Measurements from ENCODE around the gene GYPB.
"Not testable (repeated sequence)": the region's sequence is repeated elsewhere in the genome, so short reads cannot be mapped to it uniquely, and the experiment has no call there.

GRCh38 chr4:144003205-144003889, 15.8 kb downstream of the GYPB start:
- TF ChIP-seq PAX5 (IDR thresholded peaks at IDR 0.05; ENCODE audit: insufficient read depth, low read length, severe bottlenecking); POLR2A (IDR thresholded peaks at IDR 0.05; ENCODE audit: low read depth, low read length); TAF1 (IDR thresholded peaks at IDR 0.05; ENCODE audit: low read depth, low read length); POLR2AphosphoS5 (IDR thresholded peaks at IDR 0.05; ENCODE audit: low read depth, low read length): not testable (repeated sequence)
